ENCODE data around the gene NTN3.
"Not testable (repeated sequence)": the region's sequence is repeated elsewhere in the genome, so short reads cannot be mapped to it uniquely, and the experiment has no call there.

The NTN3 gene

GRCh38 chr16:2471016-2471652, at the start of gene NTN3:
Gene NTN3 (plus strand): TSS chr16:2471297. CDS start chr16:2471702, 405 bp downstream.
- no peak for DNase-seq

DNA sequence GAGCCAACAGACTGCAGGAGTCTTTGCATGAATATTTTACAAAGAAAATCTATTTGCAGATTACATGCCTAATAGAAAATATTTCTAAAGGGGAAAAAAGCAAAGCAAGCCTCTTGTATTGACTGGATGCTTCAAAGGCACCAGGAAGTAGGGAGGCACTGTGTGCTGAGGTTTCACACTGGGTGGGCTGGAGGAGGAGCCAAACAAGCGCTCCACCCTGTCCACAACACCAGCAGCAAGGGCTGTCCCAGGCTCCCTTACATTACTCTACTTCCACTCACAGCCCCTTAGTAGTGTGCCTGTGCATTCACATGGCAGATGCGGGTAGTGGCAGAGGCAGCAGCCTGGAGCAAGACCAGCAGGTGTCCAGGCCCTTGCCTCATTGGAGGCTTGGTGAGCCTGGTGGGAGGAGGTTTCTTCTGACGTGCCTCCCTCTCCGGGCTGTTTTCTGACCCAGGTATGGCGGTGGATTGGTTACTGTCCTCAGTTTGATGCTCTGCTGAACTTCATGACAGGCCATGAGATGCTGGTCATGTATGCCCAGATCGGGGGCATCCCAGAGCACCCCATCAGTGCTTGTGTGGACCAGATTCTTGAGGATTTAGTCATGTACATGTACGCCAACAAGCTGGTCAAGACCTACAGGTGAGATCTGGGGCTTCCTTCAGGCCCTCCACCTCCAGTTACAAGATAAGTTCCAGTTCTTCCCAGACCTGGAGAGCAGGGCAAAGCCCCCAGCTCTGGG, 48.8 kb upstream of the NTN3 start:
- DNase-seq, result no peak

- no peak for DNase-seq
Observed at GRCh38 chr16:2424061-2425007, 46.8 kb upstream of the NTN3 start.

GRCh38 chr16:2425008-2425518, 46.0 kb upstream of the NTN3 start:
- no peak for DNase-seq

- no peak for DNase-seq
Observed at GRCh38 chr16:2425825-2426430, 45.2 kb upstream of the NTN3 start.

DNA sequence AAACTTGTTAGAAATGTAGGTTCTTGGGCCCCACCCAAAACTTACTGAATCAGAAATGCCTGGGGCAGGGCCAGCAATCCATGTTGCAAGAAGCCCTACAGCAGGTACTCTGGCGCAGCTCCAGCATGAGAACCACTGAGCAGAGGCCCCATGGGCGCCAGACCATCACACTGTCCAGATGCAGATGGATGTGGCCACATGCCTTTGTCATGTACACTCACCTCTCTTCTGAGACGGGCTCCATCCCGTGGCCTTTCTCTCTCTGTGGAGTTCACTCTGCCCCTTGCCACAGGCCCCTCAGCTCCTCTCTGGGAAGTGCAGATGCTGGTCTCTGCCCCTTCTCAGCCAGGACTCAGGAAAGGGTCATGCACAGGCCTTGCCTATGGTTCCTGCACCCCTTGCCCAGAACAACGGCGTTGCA, 44.1 kb upstream of the NTN3 start:
- no peak for DNase-seq

DNA sequence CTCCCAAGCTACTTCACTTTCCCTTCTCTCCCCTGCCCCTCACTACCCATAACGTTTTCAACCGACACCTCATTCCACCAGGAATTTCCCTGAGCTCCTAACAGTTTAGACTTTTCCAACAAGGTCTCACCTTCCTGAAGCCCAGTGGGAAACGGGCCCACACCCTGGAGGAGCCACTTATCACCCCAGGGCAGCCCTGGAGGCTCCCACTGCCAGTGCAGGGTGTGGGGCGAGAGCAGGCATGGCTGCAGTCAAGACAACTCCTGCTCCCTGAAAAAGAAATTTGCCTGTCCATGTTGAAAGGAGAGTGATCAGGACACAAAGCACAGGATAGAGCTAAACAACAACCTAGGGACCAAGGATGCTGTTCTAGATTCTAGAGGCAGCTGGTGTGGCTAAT, 43.6 kb upstream of the NTN3 start:
- DNase-seq, result no peak

DNA sequence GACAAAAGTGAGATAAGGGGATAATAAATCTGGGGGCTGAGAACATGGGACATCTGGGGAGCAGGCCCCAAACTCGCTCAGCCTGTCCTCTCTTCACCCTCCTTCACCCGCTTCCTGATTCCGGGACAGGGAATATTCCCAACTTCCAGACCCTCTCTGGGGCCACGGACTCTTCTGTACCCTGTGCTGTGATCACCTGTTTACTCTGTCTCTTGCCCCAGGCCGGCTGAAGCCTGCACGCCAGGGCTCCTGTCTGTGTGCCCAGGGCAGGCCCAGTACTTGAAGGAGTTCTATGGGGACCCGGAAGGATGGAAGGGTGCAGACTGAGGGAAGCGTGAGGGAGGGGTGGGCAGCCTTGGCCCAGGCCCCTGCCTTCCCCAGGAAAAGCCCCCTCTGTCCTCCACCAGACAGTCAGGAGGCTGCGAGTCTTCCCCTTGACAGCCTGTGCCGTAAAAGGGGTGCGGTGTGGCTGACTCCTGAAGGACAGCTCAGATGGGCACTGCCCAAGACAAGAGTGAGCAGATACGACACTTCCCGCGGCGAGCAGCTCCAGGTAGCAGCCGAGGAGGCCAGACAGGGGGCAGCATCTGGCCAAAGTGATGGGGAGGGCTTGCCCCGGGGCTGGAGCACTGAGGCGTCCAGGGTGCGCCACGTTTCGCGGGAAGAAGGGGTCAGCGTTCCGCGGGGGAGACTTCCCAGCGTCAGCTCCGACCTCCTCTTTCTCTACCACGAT, 42.9 kb upstream of the NTN3 start:
- no peak for DNase-seq

GRCh38 chr16:2428784-2429033, 42.4 kb upstream of the NTN3 start:
- no peak for DNase-seq

DNA sequence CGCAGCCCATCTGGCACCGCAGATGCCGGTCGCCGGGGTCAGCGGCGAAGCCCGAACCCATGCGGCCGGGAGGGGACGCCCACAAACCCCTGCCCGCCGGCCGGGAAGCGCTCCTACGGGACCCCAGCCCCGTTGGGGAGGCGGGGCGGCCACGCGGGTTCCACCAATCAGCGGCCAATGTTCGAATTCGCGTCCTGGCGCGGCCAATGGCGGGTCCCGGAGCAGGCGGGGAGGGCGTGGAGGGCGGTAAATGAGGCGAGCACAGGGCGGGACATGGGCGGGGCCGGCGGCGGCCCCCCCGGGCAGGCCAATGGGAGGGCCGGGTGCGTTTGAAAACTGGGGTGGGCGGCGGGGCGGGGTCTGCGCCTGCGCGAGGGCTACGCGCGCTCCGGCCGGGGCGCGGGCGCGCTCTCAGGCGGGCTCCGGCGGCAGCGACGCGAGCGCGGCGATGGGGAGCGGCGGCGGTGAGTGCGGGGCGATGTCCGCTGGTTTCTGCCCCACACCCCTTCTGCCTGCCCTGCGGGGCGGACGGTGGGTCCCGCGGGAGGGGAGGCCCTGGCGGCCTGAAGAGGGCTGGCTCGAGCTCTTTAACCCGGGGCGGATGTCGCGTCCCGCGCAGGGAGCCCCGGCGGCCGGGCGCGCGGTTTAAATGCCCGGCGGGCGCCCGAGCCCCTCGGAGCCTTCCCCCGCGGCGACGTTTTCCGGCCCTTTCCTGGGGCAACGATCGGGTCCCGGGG, 41.9 kb upstream of the NTN3 start, which contains the start of gene CCNF:
Gene CCNF, plus strand, starts transcription at position 414 of the 737 bp plus-strand sequence. Its CDS starts 35 bp downstream, at position 449.
- peak; percentile 67 for DNase-seq

GRCh38 chr16:2429771-2430663, 41.1 kb upstream of the NTN3 start:
- no peak for DNase-seq

GRCh38 chr16:2432286-2432685, 38.8 kb upstream of the NTN3 start:
- no peak for DNase-seq

- no peak for DNase-seq
Observed at GRCh38 chr16:2432801-2433505, 38.1 kb upstream of the NTN3 start.

DNA sequence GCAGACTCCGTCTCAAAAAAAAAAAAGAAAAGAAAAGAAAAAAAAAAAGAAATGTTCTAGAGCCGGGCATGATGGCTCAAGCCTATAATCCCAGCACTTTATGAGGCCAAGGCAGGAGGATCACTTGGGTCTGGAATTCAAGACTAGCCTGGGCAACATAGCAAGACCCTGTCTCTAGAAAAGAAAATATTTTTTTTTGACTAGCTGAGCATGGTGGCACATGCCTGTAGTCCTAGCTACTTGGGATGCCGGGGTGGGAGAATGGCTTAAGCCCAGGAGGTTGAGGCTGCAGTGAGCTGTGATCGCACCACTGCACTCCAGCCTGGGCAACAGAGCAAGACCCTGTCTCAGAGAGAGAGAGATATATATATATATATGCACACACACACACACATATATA, 35.9 kb upstream of the NTN3 start:
- not testable (repeated sequence) for DNase-seq

GRCh38 chr16:2436110-2436509, 35.0 kb upstream of the NTN3 start:
- no peak for DNase-seq

DNA sequence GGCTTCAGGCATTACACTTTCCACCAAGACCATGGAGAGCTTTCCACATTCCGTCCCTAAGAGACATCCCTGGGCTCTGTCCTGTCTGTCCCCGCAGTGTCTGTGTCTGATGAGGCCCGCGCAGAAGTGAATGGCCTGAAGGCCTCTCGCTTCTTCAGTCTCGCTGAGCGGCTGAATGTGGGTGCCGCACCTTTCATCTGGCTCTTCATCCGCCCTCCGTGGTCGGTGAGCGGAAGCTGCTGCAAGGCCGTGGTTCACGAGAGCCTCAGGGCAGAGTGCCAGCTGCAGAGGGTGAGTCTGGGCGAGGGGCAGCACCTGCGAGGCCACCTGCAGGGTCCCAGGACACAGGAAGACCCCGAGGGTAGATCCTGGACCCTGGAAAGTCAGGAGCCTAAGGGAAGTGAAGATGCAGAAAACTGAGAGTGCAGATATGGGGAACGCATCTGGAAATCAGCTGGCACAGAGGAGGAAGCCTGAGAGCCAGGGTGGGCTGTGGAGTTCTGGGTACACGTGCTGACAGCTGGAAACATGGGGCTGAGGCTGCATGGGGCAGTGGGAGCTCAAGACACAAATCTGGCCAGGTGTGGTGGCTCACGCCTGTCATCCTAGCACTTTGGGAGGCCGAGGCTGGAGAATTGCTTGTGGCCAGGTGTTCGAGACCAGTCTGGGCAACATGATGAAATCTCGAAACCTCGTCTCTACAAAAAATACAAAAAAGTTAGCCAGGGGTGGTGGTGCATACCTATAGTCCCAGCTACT, 33.9 kb upstream of the NTN3 start:
- no peak for DNase-seq

- no peak for DNase-seq
Observed at GRCh38 chr16:2438121-2438520, 33.0 kb upstream of the NTN3 start.

DNA sequence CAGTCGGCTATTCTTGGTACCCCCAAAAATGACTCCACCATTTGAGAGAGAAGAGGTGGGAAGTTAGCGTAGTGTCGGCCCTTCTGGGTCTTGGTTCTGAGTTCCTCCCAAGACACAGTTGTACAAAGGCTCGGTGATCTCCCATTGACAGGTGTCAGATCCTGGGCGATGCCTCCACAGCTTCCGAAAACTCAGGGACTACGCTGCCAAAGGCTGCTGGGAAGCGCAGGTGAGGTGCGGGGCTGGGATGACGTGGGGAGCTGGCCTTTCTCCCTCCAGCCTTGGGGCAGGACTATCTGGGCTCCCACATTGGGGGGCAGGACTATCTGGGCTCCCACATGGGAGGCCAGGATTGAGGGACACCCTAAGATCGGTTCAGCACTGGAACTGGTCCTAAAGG, 31.5 kb upstream of the NTN3 start:
- no peak for DNase-seq

Data from NCI-H2081 treated with DMSO at 0.1 percent for 48 hours (cell line).